Psoas muscle (tissue), 8 donors: ENCODE results near the gene FBXO42. TPM values are rescaled to one million over a fixed set of nuclear protein-coding genes. Genes with fewer than 3 reads are reported as not detected.

ENCODE experiments used
- ATAC-seq, 4 donors: fragments of 200-7000 bp; cut with Tn5 transposase; one replicate each; pipeline ENCODE4 v1.9.1; 2020; ENCODE audit warnings: moderate library complexity in 3 of 4, mild to moderate bottlenecking in 2 of 4
- DNase-seq, 2 donors: peaks; one replicate each; pipeline ENCODE4 v3.0.0-alpha.2; 2020
- H3K27ac ChIP-seq: fragments of 200-600 bp; one replicate; pipeline ENCODE4 v1.8.0; 2022
- H3K27me3 ChIP-seq, 3 donors: fragments of 200-600 bp in 1 of 3; one replicate each; pipeline versions ENCODE4 v1.6.1 to v1.8.0; 2013 to 2022; ENCODE audit warnings: low read length in 2 of 3, mild to moderate bottlenecking in 2 of 3, moderate library complexity in 1 of 3; ENCODE audit not compliant: insufficient read depth in 3 of 3
- H3K36me3 ChIP-seq, 2 donors: fragments of 200-600 bp in 1 of 2; one replicate each; pipeline versions ENCODE4 v1.6.1 to v1.8.0; 2013 to 2022; ENCODE audit warnings: low read depth in 1 of 2, mild to moderate bottlenecking in 1 of 2, moderate library complexity in 1 of 2; ENCODE audit not compliant: insufficient read depth in 1 of 2
- H3K4me1 ChIP-seq: fragments of 200-600 bp; one replicate; pipeline ENCODE4 v1.8.0; 2022
- H3K4me3 ChIP-seq: fragments of 200-600 bp; one replicate; pipeline ENCODE4 v1.8.0; 2022; ENCODE audit warnings: mild to moderate bottlenecking
- H3K9me3 ChIP-seq: fragments of 200-600 bp; one replicate; pipeline ENCODE4 v1.8.0; 2022
- WGBS, 3 donors: extraction: QIAGEN DNeasy Blood & Tissue Kit; methylation state at CpG; one replicate each; pipeline versions ENCODE4 v1.1.6 to v1.1.7; 2013; 5-methylcytosine and 5-hydroxymethylcytosine counted together
- intact Hi-C, 2 donors: fragments of 100-400 bp; cut with DNase I; formaldehyde crosslinking; loops; one replicate each; pipeline versions ENCODE4 v1.11.0 to v1.14.2; 2022
- polyA plus RNA-seq, 3 donors: library from polyadenylated mRNA; stranded (reverse); fragments of 200-250 nt; gene quantifications; one replicate each; pipeline ENCODE4 v1.2.3, GENCODE V29; 2013
- total RNA-seq, 4 donors: library from RNA; stranded (reverse); fragmentation: NEBNext Ultra II Directional in 2 of 4; extraction: Animal tissue kit (Norgen Biotek cat#: 25700) in 2 of 4; gene quantifications; one replicate each; pipeline versions ENCODE4 v1.2.1 to v1.2.4, GENCODE V29; 2021 to 2023
- TF ChIP-seq, protein P1 (sequence below): fragments of 200-600 bp; IDR thresholded peaks from one replicate; pipeline ENCODE4 v1.8.0; 2022; ENCODE audit warnings: antibody characterized with exemption
- donor health status: healthy with polysubstance abuse.
- donor health status: DM: no; HTN: no; CAD: no; lungs with moderate emphysema.
- donor health status: Bipolar disorder and iron deficiency.
- donor health status: healthy.
- donor health status: DM: yes; HTN: yes; CAD: no.
- donor health status: DM: no; HTN: no; CAD: no.
- donor health status: DM: no; HTN: no; CAD: no.
- donor health status: DM: yes; HTN: yes; CAD: no.

Gene FBXO42
- total and polyA plus RNA-seq, 7 donors: 7.4 to 26.6 (median 18.7) TPM

DNA sequence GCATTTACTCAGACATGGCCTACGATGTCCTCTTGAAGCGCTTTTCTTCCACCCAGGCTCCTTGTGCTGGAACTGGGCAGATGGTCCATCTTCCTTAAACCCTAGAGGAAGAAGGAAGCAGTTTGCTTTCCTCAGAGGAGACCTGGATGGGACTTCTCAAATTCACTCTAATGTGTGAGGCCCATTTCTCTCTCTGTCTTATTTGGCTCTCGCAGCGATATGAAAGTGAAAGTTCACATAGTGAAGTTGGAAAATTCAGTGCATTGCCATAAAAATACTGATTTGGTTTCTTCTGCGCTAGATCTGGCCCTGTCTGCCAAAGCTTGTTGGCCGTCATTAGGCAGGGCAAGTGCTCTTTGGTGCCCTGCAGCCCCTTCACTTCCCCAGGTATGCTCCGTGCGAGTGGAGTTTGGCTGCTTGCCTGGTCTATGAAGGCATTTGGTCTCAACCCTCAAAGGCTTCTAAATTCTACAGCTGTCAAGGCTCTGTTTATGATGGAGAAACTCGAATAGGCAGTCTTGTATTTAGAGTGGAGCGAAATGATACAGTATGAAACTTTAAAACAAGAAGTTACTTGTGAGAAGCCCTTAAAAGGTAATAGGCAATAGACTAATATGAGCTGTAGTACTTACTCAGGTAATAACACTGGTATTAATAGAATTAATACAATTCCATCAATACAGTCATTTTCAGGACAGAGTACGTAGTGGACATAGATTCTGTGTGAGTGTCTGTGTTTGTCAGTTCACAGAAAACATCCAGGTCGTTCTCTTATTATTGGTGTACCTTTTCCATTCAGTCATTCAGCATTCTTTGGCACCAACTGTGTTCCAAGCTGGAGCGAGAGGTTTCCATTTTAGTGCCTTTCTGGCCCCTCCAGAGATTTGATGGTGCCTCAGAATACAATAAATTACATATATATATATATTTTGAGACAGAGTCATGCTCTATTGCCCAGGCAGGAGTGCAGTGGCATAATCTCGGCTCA, 35.2 kb upstream of the FBXO42 start:
- intact Hi-C loops: no loop called here
- H3K4me1 ChIP-seq: peaks cover 78% of the 10 kb centered on the region
- H3K9me3 ChIP-seq: no peaks in the 10 kb centered on the region
- ATAC-seq (peak in 2 of 4 donors; percentile 14 to 15), DNase-seq (no peak)
- H3K27me3 ChIP-seq: no peaks in the 10 kb centered on the region
- no peaks in the 10 kb centered on the region for H3K36me3 ChIP-seq
- WGBS, 3 donors: 28 to 36% (median 33%) methylated on average over 14 of the region's 14 CpGs
- H3K4me3 ChIP-seq: peak overlapping the region; percentile 50
- TF ChIP-seq, protein P1, sequence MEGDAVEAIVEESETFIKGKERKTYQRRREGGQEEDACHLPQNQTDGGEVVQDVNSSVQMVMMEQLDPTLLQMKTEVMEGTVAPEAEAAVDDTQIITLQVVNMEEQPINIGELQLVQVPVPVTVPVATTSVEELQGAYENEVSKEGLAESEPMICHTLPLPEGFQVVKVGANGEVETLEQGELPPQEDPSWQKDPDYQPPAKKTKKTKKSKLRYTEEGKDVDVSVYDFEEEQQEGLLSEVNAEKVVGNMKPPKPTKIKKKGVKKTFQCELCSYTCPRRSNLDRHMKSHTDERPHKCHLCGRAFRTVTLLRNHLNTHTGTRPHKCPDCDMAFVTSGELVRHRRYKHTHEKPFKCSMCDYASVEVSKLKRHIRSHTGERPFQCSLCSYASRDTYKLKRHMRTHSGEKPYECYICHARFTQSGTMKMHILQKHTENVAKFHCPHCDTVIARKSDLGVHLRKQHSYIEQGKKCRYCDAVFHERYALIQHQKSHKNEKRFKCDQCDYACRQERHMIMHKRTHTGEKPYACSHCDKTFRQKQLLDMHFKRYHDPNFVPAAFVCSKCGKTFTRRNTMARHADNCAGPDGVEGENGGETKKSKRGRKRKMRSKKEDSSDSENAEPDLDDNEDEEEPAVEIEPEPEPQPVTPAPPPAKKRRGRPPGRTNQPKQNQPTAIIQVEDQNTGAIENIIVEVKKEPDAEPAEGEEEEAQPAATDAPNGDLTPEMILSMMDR: no peak
- H3K27ac ChIP-seq: peak overlapping the region; percentile 78

DNA sequence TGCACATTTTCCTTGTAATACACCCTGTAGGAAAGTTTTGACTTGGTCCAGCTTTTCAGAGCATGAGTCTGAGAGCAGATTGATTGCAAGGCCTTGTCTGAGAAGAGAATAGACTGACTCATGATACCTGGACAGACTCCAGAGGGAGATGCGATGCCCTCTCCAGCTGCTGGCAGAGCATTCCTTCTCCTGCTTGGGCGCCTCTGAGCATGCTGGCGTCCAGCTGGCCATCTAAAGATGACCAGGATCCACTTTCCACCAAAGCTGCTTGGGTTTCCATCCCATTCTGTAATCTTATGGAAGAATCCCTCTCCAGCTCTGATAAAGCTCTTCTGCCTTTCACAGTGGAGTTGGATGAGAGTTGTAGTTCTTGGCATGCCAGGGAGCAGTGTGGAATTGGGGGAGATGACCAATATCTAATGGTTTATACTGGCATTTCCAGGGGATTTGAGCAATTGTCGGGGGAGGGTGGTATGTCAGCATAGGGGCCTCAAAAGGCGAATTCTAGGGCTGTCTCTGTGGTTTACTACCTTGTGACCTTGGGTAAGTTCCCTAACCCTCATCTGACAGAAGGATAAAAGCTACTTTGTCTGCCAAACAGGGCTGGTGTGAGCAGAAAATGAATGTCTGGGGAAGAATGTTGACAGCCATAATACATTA, 34.3 kb upstream of the FBXO42 start:
- intact Hi-C loops: no loop called here
- TF ChIP-seq, protein P1: no peak
- Histone ChIP-seq H3K27me3 (no peaks in the 10 kb centered on the region), H3K36me3 (no peaks in the 10 kb centered on the region), H3K4me1 (peaks cover 73% of the 10 kb centered on the region), H3K4me3 (peak overlapping the region; percentile 50), H3K9me3 (no peaks in the 10 kb centered on the region), H3K27ac (peak overlapping the region; percentile 78)
- DNase-seq (peak; percentile 55 to 81), ATAC-seq (peak; percentile 90 to 94 (median 92))
- 19 to 30% (median 29%) methylated on average over 5 of the region's 5 CpGs for WGBS, 3 donors

DNA sequence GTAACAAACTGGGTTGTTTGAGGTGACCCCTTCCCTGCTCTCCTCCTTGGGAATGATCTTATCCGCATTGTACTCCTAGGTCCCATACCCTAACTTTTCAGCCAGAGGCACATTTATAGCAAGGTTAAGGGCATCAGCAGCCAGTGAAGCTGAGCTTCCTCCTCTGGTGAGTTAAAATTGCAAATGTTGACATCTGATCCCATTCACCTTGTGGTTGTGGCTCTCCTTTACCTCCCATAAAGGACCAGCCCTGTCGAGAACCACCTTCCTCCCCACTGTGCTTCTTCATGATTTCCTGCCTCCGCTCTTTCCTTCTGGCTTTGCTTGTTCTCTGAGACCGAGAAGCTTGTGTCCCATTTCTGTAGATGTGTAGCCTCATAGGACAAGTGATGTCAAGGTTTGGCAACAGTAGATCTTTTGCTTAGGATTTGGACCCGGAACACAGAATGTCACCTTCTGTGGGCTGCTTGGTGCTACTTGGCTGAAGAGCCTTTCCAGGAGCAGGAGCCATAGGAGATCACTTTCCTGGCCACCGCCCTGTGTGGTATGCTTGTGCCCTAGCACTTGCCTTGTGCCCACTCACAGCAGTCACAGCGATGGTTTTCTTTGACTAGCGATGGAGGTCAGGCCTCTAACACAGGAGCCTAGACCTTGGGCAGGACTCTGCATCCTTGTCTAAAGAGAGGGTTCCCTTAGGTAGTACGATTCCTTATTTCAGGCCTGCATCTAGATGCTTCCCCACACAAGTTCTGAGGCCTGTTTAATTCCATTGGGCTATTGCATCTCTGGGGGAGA, 33.6 kb upstream of the FBXO42 start:
- intact Hi-C loops: no loop called here
- 37 to 57% (median 38%) methylated on average over 9 of the region's 9 CpGs for WGBS, 3 donors
- peak overlapping the region; percentile 78 for H3K27ac ChIP-seq
- DNase-seq (no peak), ATAC-seq (peak; percentile 24 to 39 (median 26))
- H3K4me1 ChIP-seq: peaks cover 65% of the 10 kb centered on the region
- H3K36me3 ChIP-seq: no peaks in the 10 kb centered on the region
- TF ChIP-seq, protein P1: no peak
- no peak overlapping the region for H3K4me3 ChIP-seq
- no peaks in the 10 kb centered on the region for H3K9me3 ChIP-seq
- H3K27me3 ChIP-seq: no peaks in the 10 kb centered on the region

DNA sequence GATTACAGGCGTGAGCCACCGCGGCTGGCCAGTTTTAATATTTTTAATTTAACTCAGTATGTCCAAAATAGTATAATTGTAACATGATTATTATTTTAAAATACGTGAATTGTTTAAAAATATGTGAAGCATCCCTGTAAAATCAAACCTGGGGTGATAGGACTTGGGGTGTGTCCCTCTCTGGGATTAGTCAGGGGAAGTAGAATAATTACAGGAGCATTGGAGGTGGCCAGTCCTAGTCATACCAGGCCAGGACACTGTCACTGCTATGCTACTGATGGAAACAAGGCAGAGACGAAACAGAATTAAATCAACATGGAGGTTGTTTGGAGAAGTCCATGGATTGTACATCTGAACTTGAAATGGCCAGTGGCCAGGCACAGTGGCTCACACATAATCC, 31.6 kb upstream of the FBXO42 start:
- Histone ChIP-seq H3K27ac (peak overlapping the region; percentile 78), H3K36me3 (no peaks in the 10 kb centered on the region), H3K27me3 (no peaks in the 10 kb centered on the region), H3K4me1 (peaks cover 55% of the 10 kb centered on the region), H3K9me3 (no peaks in the 10 kb centered on the region), H3K4me3 (no peak overlapping the region)
- intact Hi-C loops: no loop called here
- DNase-seq: no peak
- ATAC-seq: no peak
- WGBS, 3 donors: 69 to 91% (median 73%) methylated on average over 5 of the region's 5 CpGs
- TF ChIP-seq, protein P1: no peak
